GM19452 (cell line): ENCODE measurements around the gene CDHR3.
A peak's percentile ranks its signal among the peaks of the same experiment; 100 is the strongest.

Experiments
- ATAC-seq: cut with Tn5 transposase; IDR thresholded peaks from one replicate; pipeline ENCODE4 v1.9.1; 2021; ENCODE audit not compliant: unreplicated experiment

The CDHR3 gene

GRCh38 chr7:106047818-106048705, 85.0 kb downstream of the CDHR3 start:
- ATAC-seq = no peak

GRCh38 chr7:106048706-106049020, 85.6 kb downstream of the CDHR3 start:
- ATAC-seq = no peak

GRCh38 chr7:106049139-106049752, 86.2 kb downstream of the CDHR3 start:
- ATAC-seq = no peak

GRCh38 chr7:106050002-106050745, 87.1 kb downstream of the CDHR3 start:
- no peak for ATAC-seq

- no peak for ATAC-seq
Measured at GRCh38 chr7:106050746-106051117, 87.7 kb downstream of the CDHR3 start.

- ATAC-seq = no peak
Measured at GRCh38 chr7:106052681-106053080, 89.6 kb downstream of the CDHR3 start.

GRCh38 chr7:106053109-106053508, 90.0 kb downstream of the CDHR3 start:
- ATAC-seq = no peak

- ATAC-seq = no peak
Measured at GRCh38 chr7:106054156-106054910, 91.3 kb downstream of the CDHR3 start.

- ATAC-seq = no peak
Measured at GRCh38 chr7:106054971-106055532, 92.0 kb downstream of the CDHR3 start.

- peak; percentile 38 for ATAC-seq
Measured at GRCh38 chr7:106056513-106057203, 93.6 kb downstream of the CDHR3 start.

GRCh38 chr7:106057204-106057961, 94.3 kb downstream of the CDHR3 start:
- ATAC-seq = no peak

- peak; percentile 65 for ATAC-seq
Measured at GRCh38 chr7:106057962-106058927, 95.2 kb downstream of the CDHR3 start.

GRCh38 chr7:106058928-106059324, 95.9 kb downstream of the CDHR3 start:
- no peak for ATAC-seq

- ATAC-seq = no peak
Measured at GRCh38 chr7:106059556-106059955, 96.5 kb downstream of the CDHR3 start.

- ATAC-seq = no peak
Measured at GRCh38 chr7:106060394-106060920, 97.4 kb downstream of the CDHR3 start.

GRCh38 chr7:106061301-106061979, 98.4 kb downstream of the CDHR3 start:
- ATAC-seq = peak; percentile 28

- no peak for ATAC-seq
Measured at GRCh38 chr7:106062006-106062405, 98.9 kb downstream of the CDHR3 start.

- no peak for ATAC-seq
Measured at GRCh38 chr7:106062521-106062931, 99.5 kb downstream of the CDHR3 start.
